Caco-2 (cell line): ENCODE measurements around the gene OR1E1. TPM values are rescaled to one million over a fixed set of nuclear protein-coding genes. Genes with fewer than 3 reads are reported as not detected.
"Not testable (repeated sequence)": the region's sequence is repeated elsewhere in the genome, so short reads cannot be mapped to it uniquely, and the experiment has no call there.

Experiments
- BruUV-seq: library from RNA; stranded (reverse); fragments of 400-500 nt; replicated peaks from 2 replicates; lab custom pipeline; 2021; lab: Mats Ljungman, UMichigan
- CTCF ChIA-PET: fragments of 300-600 bp; sonication (Branson Sonifier 250); formaldehyde crosslinking; loops from one replicate; lab custom pipeline; 2022; ENCODE audit warnings: antibody characterized with exemption; lab: Charles Lee
- POLR2A ChIA-PET: fragments of 300-600 bp; sonication (Branson Sonifier 250); formaldehyde crosslinking; loops from one replicate; lab custom pipeline; 2022; ENCODE audit warnings: antibody characterized with exemption; lab: Charles Lee
- DNase-seq, 2 experiments: peaks; one replicate each; pipeline versions ENCODE4 v3.0.0 to v3.0.0-alpha.2; 2020 to 2022
- H3K27me3 ChIP-seq: replicated peaks from 2 replicates; pipeline ENCODE4 v1.6.0; 2011; ENCODE audit warnings: low read length; ENCODE audit not compliant: control insufficient read depth, insufficient read depth
- H3K36me3 ChIP-seq: 2 replicates; pipeline ENCODE4 v1.5.1; 2011; ENCODE audit warnings: low read length; ENCODE audit not compliant: control insufficient read depth, insufficient read depth
- H3K4me1 ChIP-seq: fragments of 250-450 bp; sonication (Bioruptor Pico); 2 replicates; pipeline ENCODE4 v1.5.1; 2020; ENCODE audit warnings: mild to moderate bottlenecking
- H3K4me3 ChIP-seq: 2 replicates; pipeline ENCODE4 v1.5.1; 2011; ENCODE audit warnings: low read depth, mild to moderate bottlenecking, control low read depth, low read length
- H3K9me3 ChIP-seq: fragments of 250-450 bp; sonication (Bioruptor Pico); 2 replicates; pipeline ENCODE4 v1.5.1; 2020; ENCODE audit warnings: mild to moderate bottlenecking, moderate library complexity
- H3K27ac Mint-ChIP-seq: one replicate; pipeline ENCODE4 v1.8.0; 2022; ENCODE audit warnings: mixed read lengths; ENCODE audit not compliant: unreplicated experiment
- H3K27me3 Mint-ChIP-seq: one replicate; pipeline ENCODE4 v1.8.0; 2022; ENCODE audit warnings: mixed read lengths; ENCODE audit not compliant: insufficient read depth, unreplicated experiment
- H3K36me3 Mint-ChIP-seq: one replicate; pipeline ENCODE4 v1.8.0; 2022; ENCODE audit warnings: mild to moderate bottlenecking, mixed read lengths; ENCODE audit not compliant: insufficient read depth, unreplicated experiment
- H3K4me1 Mint-ChIP-seq: one replicate; pipeline ENCODE4 v1.8.0; 2022; ENCODE audit warnings: low read depth, mixed read lengths; ENCODE audit not compliant: unreplicated experiment
- H3K4me3 Mint-ChIP-seq: one replicate; pipeline ENCODE4 v1.8.0; 2022; ENCODE audit warnings: mild to moderate bottlenecking, moderate library complexity, mixed read lengths; ENCODE audit not compliant: unreplicated experiment
- H3K9me3 Mint-ChIP-seq: one replicate; pipeline ENCODE4 v1.8.0; 2022; ENCODE audit warnings: mixed read lengths; ENCODE audit not compliant: unreplicated experiment
- CTCF ChIP-seq, 2 experiments: fragments of 200-600 bp in 1 of 2; IDR thresholded peaks; 1 replicate in 1 of 2; 2 replicates in 1 of 2; pipeline versions ENCODE4 v1.5.1 to v1.8.0; 2011 to 2022; ENCODE audit warnings: antibody characterized with exemption in 1 of 2, control low read depth in 1 of 2, inconsistent platforms in 1 of 2, low read depth in 1 of 2, low read length in 1 of 2, mild to moderate bottlenecking in 1 of 2, moderate library complexity in 1 of 2; ENCODE audit not compliant: insufficient read depth in 1 of 2, severe bottlenecking in 1 of 2, unreplicated experiment in 1 of 2
- intact Hi-C: fragments of 100-400 bp; cut with micrococcal nuclease; formaldehyde crosslinking; loops from one replicate; pipeline ENCODE4 v1.10.0; 2022; ENCODE audit not compliant: unreplicated experiment
- total RNA-seq: library from RNA; stranded (reverse); gene quantifications from 2 replicates; pipeline ENCODE4 v1.2.3, GENCODE V29; 2022

The OR1E1 gene
- total RNA-seq, 1 experiment from 2014 or later = not detected

DNA sequence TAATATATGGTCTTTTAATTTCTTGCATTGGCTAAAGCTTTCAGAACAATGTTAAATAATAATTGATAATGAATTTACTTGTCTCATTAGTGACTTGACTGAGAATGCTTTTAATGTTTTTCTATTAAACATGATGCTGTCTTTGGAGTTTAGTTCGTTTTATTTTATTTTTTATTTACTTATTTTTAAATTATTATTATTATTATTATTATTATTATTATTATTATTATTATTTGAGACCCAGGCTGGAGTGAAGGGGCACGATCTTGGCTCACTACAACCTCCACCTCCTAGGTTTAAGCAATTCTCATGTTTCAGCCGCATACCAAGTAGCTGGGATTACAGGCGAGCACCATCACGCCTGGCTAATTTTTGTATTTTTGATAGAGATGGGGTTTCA lies 17.4 kb upstream of the OR1E1 start:
- POLR2A ChIA-PET = no interaction called here
- no peaks in the 10 kb centered on the region for H3K27me3 ChIP-seq

DNA sequence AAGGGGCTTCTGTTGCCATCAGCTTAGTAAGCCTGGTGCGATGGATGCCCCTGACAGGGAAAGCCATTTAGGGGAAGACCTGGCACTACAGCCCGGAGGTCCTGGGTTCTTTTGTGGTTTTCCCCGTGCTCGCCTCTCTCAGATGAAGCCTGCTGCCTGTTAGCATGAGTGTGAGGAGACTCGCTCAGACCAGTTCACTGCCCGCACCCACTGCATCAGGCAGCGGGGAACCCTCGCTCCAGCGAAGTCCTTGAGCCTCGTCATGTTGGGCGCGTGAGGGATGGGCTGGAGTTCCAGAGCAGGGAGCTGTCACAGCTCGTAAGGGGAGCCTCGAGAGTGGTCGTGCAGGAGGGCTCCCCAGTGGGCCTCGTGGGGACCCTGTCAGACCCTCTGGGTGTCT lies 14.0 kb upstream of the OR1E1 start:
- H3K9me3 ChIP-seq, H3K36me3 Mint-ChIP-seq, intact Hi-C loops, H3K27ac Mint-ChIP-seq, DNase-seq, H3K27me3 Mint-ChIP-seq, H3K4me1 ChIP-seq, H3K36me3 ChIP-seq, POLR2A ChIA-PET, BruUV-seq, H3K4me1 Mint-ChIP-seq, H3K4me3 Mint-ChIP-seq, H3K27me3 ChIP-seq, H3K4me3 ChIP-seq, CTCF ChIA-PET: not testable (repeated sequence)
- H3K9me3 Mint-ChIP-seq = peaks cover 13% of the 10 kb centered on the region

More for the DNA sequence above, 17.4 kb upstream of the OR1E1 start:
- intact Hi-C loops = no loop called here
- Histone ChIP-seq H3K4me3 (no peak overlapping the region), H3K4me1 (no peaks in the 10 kb centered on the region), H3K36me3 (no peaks in the 10 kb centered on the region), H3K9me3 (no peaks in the 10 kb centered on the region)
- CTCF ChIA-PET = no interaction called here
- DNase-seq = no peak
- Mint-ChIP-seq H3K9me3 (no peaks in the 10 kb centered on the region), H3K36me3 (no peaks in the 10 kb centered on the region), H3K4me1 (no peaks in the 10 kb centered on the region), H3K27me3 (peaks cover 6% of the 10 kb centered on the region), H3K4me3 (no peak overlapping the region), H3K27ac (no peak overlapping the region)
- no TSS peak for BruUV-seq
- TF ChIP-seq CTCF (IDR thresholded peaks at IDR 0.05; ENCODE audit: insufficient read depth in 1 of 2, low read depth in 1 of 2, low read length in 1 of 2, severe bottlenecking in 1 of 2, unreplicated experiment in 1 of 2) = no peak

DNA sequence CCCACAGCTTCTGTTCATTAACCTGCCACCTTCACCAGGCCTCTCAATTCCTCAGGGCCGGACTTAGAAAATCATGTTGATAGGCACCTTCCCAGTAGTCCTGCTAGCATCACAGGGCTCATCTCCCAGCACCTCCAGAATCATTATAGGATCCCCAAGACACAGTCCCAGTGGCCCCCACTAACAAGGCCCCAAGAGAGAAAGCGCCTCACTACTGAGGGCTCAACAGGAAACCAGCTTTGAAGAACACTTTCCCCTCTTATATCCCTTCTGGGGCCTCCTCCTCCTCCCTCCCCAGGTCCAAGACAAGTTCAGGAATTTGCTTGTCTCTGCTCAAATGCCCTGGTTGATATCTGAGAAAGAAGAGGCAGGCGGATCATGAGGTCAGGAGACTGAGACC lies 12.9 kb upstream of the OR1E1 start, which contains the start of gene OR3A3:
OR3A3 (plus strand) TSS at position 301 of the 400 bp plus-strand sequence.
- Mint-ChIP-seq H3K4me1 (no peaks in the 10 kb centered on the region), H3K27me3 (peaks cover 9% of the 10 kb centered on the region), H3K36me3 (no peaks in the 10 kb centered on the region), H3K9me3 (peaks cover 24% of the 10 kb centered on the region), H3K27ac (no peak within 1 kb of the TSS), H3K4me3 (no peak within 1 kb of the TSS)
- no peaks in the 10 kb centered on the region for H3K27me3 ChIP-seq
- no peaks in the 10 kb centered on the region for H3K4me1 ChIP-seq
- ChIA-PET POLR2A (no interaction called here), CTCF (no interaction called here)
- no peak for TF ChIP-seq CTCF (IDR thresholded peaks at IDR 0.05; ENCODE audit: insufficient read depth in 1 of 2, low read depth in 1 of 2, low read length in 1 of 2, severe bottlenecking in 1 of 2, unreplicated experiment in 1 of 2)
- no peak for DNase-seq
- peaks cover 5% of the 10 kb centered on the region; the same call in 1 of the 2 replicates for H3K9me3 ChIP-seq
- H3K4me3 ChIP-seq = no peak within 1 kb of the TSS
- no TSS peak for BruUV-seq
- intact Hi-C loops = no loop called here
- H3K36me3 ChIP-seq = no peaks in the 10 kb centered on the region

DNA sequence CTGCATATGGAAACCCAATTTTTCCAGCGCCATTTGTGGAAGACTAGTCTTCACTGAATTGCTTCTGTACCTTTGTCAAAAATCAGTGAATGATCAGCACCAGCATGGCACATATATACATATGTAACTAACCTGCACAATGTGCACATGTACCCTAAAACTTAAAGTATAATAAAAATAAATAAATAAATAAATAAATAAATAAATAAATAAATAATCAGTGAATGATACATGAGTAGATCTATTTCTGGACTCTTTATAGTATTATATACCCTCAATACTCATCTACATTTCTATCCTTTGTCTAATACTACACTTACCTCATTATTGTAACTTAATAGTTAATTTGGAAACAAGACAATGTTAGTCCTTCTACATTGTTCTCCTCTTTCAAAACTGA lies 5.6 kb upstream of the OR1E1 start:
- POLR2A ChIA-PET, intact Hi-C loops: not testable (repeated sequence)

More for the DNA sequence above, 5.6 kb upstream of the OR1E1 start:
- H3K36me3 Mint-ChIP-seq, H3K4me1 Mint-ChIP-seq, BruUV-seq, DNase-seq, H3K36me3 ChIP-seq, H3K9me3 ChIP-seq, H3K4me3 Mint-ChIP-seq, CTCF ChIA-PET, H3K27ac Mint-ChIP-seq, H3K4me1 ChIP-seq, H3K27me3 ChIP-seq, H3K4me3 ChIP-seq: not testable (repeated sequence)
- Mint-ChIP-seq H3K9me3 (peaks cover 34% of the 10 kb centered on the region), H3K27me3 (peaks cover 15% of the 10 kb centered on the region)
